Glutamatergic neuron (in vitro differentiated cells): Measurements from ENCODE around the gene MUC3A. TPM values are rescaled to one million over a fixed set of nuclear protein-coding genes. Genes with fewer than 3 reads are reported as not detected.
"Not testable (repeated sequence)": the region's sequence is repeated elsewhere in the genome, so short reads cannot be mapped to it uniquely, and the experiment has no call there.

Source experiments
- DNase-seq: peaks from one replicate; pipeline ENCODE4 v3.0.0; 2022
- H3K27ac Mint-ChIP-seq: one replicate; pipeline ENCODE4 v1.8.0; 2020; ENCODE audit warnings: mild to moderate bottlenecking, mixed read lengths, inconsistent platforms; ENCODE audit not compliant: unreplicated experiment
- H3K27me3 Mint-ChIP-seq: one replicate; pipeline ENCODE4 v1.8.0; 2020; ENCODE audit warnings: mild to moderate bottlenecking, moderate library complexity, mixed read lengths, inconsistent platforms; ENCODE audit not compliant: unreplicated experiment
- H3K36me3 Mint-ChIP-seq: one replicate; pipeline ENCODE4 v1.8.0; 2020; ENCODE audit warnings: mild to moderate bottlenecking, mixed read lengths, inconsistent platforms; ENCODE audit not compliant: unreplicated experiment
- H3K4me1 Mint-ChIP-seq: one replicate; pipeline ENCODE4 v1.8.0; 2020; ENCODE audit warnings: mild to moderate bottlenecking, low read depth, mixed read lengths, inconsistent platforms; ENCODE audit not compliant: unreplicated experiment
- H3K4me3 Mint-ChIP-seq: one replicate; pipeline ENCODE4 v1.8.0; 2020; ENCODE audit warnings: mild to moderate bottlenecking, mixed read lengths, inconsistent platforms; ENCODE audit not compliant: unreplicated experiment
- H3K9me3 Mint-ChIP-seq: one replicate; pipeline ENCODE4 v1.8.0; 2020; ENCODE audit warnings: mild to moderate bottlenecking, moderate library complexity, mixed read lengths, inconsistent platforms; ENCODE audit not compliant: unreplicated experiment
- CTCF ChIP-seq: fragments of 200-600 bp; sonication (generic); IDR thresholded peaks from one replicate; pipeline ENCODE4 v1.5.0; 2021; ENCODE audit not compliant: partially characterized antibody, unreplicated experiment
- total RNA-seq: library from RNA; stranded (reverse); fragmentation: NEBNext Ultra II Directional; extraction: Animal tissue kit (Norgen Biotek cat#: 25700); gene quantifications from one replicate; pipeline ENCODE4 v1.2.1, GENCODE V29; 2021; ENCODE audit not compliant: unreplicated experiment

The MUC3A gene
- total RNA-seq, 1 donor from 2014 or later, result 6.3 TPM

DNA sequence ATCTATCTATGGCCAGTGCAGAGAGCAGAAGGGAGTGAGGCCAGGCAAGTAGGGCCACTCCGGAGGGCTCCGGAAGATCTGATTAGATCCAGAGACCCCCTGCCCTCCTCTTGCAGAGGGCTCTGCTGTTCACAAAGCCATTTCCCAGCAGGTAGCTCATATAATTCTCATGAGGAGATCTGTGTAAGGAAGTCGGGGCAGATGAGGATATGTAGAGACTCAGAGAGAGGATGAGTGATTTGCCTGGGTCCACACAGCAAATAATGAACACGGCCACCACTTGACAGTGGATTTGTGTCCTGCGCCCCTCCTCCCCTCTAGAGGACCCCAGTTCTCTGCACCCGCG, 22.6 kb downstream of the MUC3A start:
- TF ChIP-seq CTCF, result no peak

DNA sequence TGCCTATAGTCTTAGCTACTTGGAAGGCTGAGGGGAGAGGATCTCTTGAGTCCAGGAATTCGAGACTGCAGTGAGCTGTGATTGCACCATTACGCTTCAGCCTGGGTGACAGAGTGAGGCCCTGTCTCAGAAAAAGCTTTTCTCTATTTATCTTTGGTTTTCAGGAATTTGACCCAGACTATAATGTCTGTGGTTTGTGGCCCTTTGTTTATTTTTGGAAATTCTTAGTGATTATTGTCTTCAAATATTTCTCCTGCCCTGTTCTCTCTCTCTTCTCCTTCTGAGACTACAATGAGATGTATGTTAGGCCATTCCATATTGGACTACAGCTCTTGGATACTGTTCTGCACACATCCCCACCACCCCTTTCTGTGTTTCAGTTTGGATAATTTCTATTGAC, 24.7 kb downstream of the MUC3A start:
- peaks cover 2% of the 10 kb centered on the region for H3K9me3 Mint-ChIP-seq
- no peak overlapping the region for H3K4me3 Mint-ChIP-seq
- no peak overlapping the region for H3K27ac Mint-ChIP-seq
- H3K4me1 Mint-ChIP-seq, result peaks cover 8% of the 10 kb centered on the region
- TF ChIP-seq CTCF, result no peak
- DNase-seq, result no peak
- H3K36me3 Mint-ChIP-seq, result peaks cover 6% of the 10 kb centered on the region
- peaks cover 6% of the 10 kb centered on the region for H3K27me3 Mint-ChIP-seq

More for the DNA sequence above, 22.6 kb downstream of the MUC3A start:
- Mint-ChIP-seq H3K4me3 (no peak overlapping the region), H3K27ac (no peak overlapping the region), H3K36me3 (peaks cover 6% of the 10 kb centered on the region), H3K4me1 (peaks cover 11% of the 10 kb centered on the region), H3K27me3 (peaks cover 17% of the 10 kb centered on the region), H3K9me3 (peaks cover 6% of the 10 kb centered on the region)
- DNase-seq, result no peak

GRCh38 chr7:100975371-100975821, 26.1 kb downstream of the MUC3A start:
- H3K4me1 Mint-ChIP-seq, result peaks cover 8% of the 10 kb centered on the region
- H3K4me3 Mint-ChIP-seq, result no peak overlapping the region
- no peak for TF ChIP-seq CTCF
- H3K27ac Mint-ChIP-seq, result no peak overlapping the region
- peaks cover 6% of the 10 kb centered on the region for H3K36me3 Mint-ChIP-seq
- peaks cover 6% of the 10 kb centered on the region for H3K27me3 Mint-ChIP-seq
- peaks cover 2% of the 10 kb centered on the region for H3K9me3 Mint-ChIP-seq
- DNase-seq, result no peak

- no peak overlapping the region for H3K27ac Mint-ChIP-seq
- TF ChIP-seq CTCF, result no peak
- H3K36me3 Mint-ChIP-seq, result peaks cover 6% of the 10 kb centered on the region
- H3K4me1 Mint-ChIP-seq, result peaks cover 3% of the 10 kb centered on the region
- H3K27me3 Mint-ChIP-seq, result peaks cover 2% of the 10 kb centered on the region
- H3K9me3 Mint-ChIP-seq, result peaks cover 2% of the 10 kb centered on the region
- no peak overlapping the region for H3K4me3 Mint-ChIP-seq
- no peak for DNase-seq
Observed at GRCh38 chr7:100978300-100978699, 29.0 kb downstream of the MUC3A start.

DNA sequence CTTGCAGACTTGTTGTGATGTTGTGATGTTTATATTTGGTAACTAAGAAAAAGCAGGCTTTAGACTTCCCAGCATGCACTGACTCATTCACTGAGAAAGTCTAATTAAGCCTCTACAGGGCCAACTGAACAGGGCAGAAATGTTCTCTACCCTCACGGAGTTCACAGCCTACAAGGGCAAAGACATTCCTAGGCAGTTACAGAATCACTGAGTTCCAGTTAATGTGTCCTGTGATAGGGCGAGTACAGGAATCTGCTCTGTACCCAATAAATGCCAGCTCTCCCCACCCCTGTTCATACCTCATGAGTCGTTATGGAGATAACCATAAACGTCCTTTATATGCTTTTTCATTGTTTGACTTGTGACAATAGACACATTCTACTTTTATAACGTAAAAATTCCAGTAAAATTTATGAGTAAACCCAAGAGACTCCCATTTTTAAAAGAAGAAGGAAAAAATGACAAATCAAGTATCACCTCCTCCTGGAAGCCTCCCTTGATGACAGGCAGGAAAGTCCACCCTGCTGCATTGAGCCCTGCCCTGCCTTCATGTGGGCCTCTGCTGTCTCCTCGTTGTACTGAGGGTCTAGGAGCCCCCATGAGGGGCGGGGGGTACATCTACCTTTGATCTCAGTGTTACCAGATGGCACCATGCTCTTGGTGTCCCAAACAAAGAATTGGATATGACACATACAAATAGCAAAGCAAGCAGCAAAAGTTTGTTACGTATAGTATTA, 34.3 kb downstream of the MUC3A start:
- no peak for DNase-seq
- Mint-ChIP-seq H3K4me1 (no peaks in the 10 kb centered on the region), H3K27me3 (no peaks in the 10 kb centered on the region), H3K36me3 (no peaks in the 10 kb centered on the region), H3K4me3 (no peak overlapping the region), H3K27ac (no peak overlapping the region), H3K9me3 (no peaks in the 10 kb centered on the region)
- TF ChIP-seq CTCF, result no peak

DNA sequence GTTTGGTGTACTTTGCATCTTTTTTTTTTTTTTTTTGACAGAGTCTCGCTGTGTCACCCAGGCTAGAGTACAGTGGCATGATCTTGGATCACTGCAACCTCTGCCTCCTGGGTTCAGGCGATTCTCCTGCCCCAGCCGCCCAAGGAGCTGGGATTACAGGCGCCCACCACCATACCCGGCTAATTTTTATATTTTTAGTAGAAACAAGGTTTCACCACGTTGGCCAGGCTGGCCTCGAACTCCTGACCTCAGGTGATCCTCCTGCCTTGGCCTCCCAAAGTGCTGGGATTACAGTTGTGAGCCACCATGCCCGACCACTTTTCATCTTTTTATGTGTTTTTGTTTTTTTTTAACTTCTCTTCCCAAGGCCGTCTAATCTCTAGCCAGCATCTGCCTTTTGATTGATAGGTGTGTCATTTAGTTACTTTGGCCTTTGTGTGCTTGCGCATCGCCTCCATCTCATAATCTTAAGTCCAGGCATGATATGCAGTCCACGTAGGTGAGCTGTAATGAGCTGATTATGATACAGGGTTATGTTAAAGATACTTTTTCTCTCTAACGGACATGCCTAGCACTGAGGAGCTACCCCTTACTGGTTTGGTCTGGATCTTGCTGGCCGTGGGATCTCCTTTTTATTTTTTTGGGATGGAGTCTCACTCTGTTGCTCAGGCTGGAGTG, 35.0 kb downstream of the MUC3A start:
- H3K27ac Mint-ChIP-seq, H3K4me1 Mint-ChIP-seq, H3K9me3 Mint-ChIP-seq, DNase-seq, H3K36me3 Mint-ChIP-seq, H3K27me3 Mint-ChIP-seq, H3K4me3 Mint-ChIP-seq: not testable (repeated sequence)

GRCh38 chr7:100985033-100985797, 35.9 kb downstream of the MUC3A start:
- DNase-seq, H3K27ac Mint-ChIP-seq, H3K36me3 Mint-ChIP-seq, H3K9me3 Mint-ChIP-seq, H3K4me3 Mint-ChIP-seq, H3K27me3 Mint-ChIP-seq, H3K4me1 Mint-ChIP-seq: not testable (repeated sequence)
